Subcutaneous abdominal adipose tissue (tissue), 5 donors: Measurements from ENCODE around the gene ZNF488.
A peak's percentile ranks its signal among the peaks of the same experiment; 100 is the strongest.

Experiments
- H3K27ac ChIP-seq: one replicate; pipeline ENCODE4 v1.7.0; 2013; ENCODE audit warnings: low read depth, mild to moderate bottlenecking, inconsistent platforms, low read length, moderate library complexity
- H3K27me3 ChIP-seq, 5 donors: one replicate each; pipeline ENCODE4 v1.7.0; 2013; ENCODE audit warnings: low read length in 5 of 5, inconsistent platforms in 1 of 5; ENCODE audit not compliant: control insufficient read depth in 5 of 5, insufficient read depth in 4 of 5
- H3K36me3 ChIP-seq, 5 donors: one replicate each; pipeline ENCODE4 v1.7.0; 2013; ENCODE audit warnings: low read length in 5 of 5; ENCODE audit not compliant: control insufficient read depth in 5 of 5, insufficient read depth in 5 of 5
- H3K4me1 ChIP-seq, 5 donors: one replicate each; pipeline ENCODE4 v1.7.0; 2013; ENCODE audit warnings: low read length in 5 of 5, mild to moderate bottlenecking in 3 of 5, moderate library complexity in 1 of 5; ENCODE audit not compliant: control insufficient read depth in 5 of 5, insufficient read depth in 5 of 5
- H3K4me3 ChIP-seq, 5 donors: one replicate each; pipeline ENCODE4 v1.7.0; 2013; ENCODE audit warnings: low read length in 5 of 5, low read depth in 1 of 5
- H3K9ac ChIP-seq, 5 donors: one replicate each; pipeline ENCODE4 v1.7.0; 2013; ENCODE audit warnings: low read length in 5 of 5, mild to moderate bottlenecking in 4 of 5, moderate library complexity in 3 of 5
- H3K9me3 ChIP-seq, 5 donors: one replicate each; pipeline ENCODE4 v1.7.0; 2013; ENCODE audit warnings: low read length in 5 of 5; ENCODE audit not compliant: control insufficient read depth in 5 of 5
- donor health status: healthy.
- donor health status: healthy.
- donor health status: healthy.
- donor health status: healthy.
- donor health status: healthy.

ZNF488 gene

DNA sequence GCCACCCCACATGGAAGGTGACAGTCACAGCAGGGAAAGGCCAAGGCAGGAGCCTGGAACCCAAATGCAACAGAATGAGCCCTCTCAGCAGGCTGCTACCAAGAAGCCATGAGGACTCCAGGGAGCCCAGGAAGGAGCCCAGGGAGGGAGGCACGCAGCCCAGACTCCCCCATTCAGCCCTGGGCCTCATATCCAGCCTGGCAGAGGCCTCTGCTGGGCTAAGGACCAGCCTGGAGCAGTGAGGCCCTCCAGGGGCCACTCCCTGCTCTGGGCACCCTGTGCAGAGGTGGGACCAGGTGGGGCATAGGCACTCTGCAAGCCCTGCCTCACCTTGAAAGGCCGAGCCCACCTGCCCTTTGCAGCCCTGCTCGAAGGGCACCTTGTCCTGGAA lies 25.8 kb upstream of the ZNF488 start:
- H3K4me1 ChIP-seq: peaks cover 0 to 13% (median 4%) of the 10 kb centered on the region in 5 donors
- H3K36me3 ChIP-seq: no peaks in the 10 kb centered on the region
- no peaks in the 10 kb centered on the region for H3K27me3 ChIP-seq
- H3K9ac ChIP-seq: no peak overlapping the region
- no peaks in the 10 kb centered on the region for H3K9me3 ChIP-seq
- H3K27ac ChIP-seq: no peak overlapping the region
- no peak overlapping the region for H3K4me3 ChIP-seq

DNA sequence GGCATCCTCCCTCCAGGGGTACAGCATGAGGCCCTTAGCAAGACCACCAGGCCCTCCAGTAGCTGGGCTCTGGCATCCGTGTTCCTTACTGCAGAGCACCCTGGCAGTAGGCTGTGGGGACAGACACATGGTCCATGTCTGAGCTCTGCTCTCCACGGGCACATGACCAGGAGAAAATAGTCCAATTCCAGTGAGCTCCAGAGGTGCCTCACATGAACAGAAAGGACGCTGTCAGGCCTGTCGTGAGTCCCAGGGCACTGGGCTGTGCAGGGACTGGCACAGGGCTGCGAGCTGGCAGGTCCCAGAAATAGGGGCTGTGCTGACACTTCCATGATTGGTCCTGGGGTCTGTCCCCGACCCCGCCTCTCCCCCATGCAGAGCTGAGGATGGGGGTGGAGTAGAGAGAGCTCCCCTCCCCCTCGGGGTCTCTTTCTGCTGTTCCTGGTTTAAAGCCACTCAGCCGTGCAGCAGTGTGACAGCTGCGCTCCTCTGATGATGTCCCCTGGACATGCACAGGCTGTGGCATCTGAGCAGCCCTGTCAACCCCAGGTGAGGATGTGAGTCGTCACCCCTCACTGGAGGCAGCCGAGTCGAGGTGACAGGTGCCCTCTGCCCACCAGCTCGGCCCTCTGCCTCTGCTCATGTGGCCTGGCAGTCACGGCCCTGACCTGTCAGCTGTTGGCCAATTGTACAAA lies 25.2 kb upstream of the ZNF488 start:
- H3K9me3 ChIP-seq: no peaks in the 10 kb centered on the region
- no peak overlapping the region for H3K9ac ChIP-seq
- no peaks in the 10 kb centered on the region for H3K36me3 ChIP-seq
- H3K4me1 ChIP-seq: peaks cover 2 to 17% (median 6%) of the 10 kb centered on the region in 5 donors
- H3K27ac ChIP-seq: no peak overlapping the region
- no peak overlapping the region for H3K4me3 ChIP-seq
- H3K27me3 ChIP-seq: no peaks in the 10 kb centered on the region

DNA sequence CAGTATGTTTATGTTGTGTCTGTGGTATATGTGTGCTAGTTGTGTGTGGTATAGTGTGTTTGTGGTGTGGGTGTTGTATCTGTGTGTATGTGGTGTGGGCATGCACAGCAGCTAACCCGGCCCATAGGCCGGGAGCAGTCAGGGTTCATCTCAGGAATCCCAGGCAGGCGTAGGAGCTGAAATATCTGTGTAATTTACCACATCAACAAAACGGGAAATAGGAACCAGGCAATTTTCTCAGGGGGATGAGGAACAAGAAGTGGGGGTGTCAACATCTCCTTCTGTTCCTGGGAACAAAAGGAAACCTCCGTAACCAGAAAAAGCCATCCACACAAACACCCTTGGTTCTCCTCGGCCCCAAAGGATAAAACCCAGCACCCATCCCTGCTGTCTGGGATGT lies 24.5 kb upstream of the ZNF488 start:
- no peaks in the 10 kb centered on the region for H3K27me3 ChIP-seq
- no peaks in the 10 kb centered on the region for H3K36me3 ChIP-seq
- H3K27ac ChIP-seq: no peak overlapping the region
- H3K4me3 ChIP-seq: no peak overlapping the region
- H3K9me3 ChIP-seq: no peaks in the 10 kb centered on the region
- peaks cover 2 to 24% (median 13%) of the 10 kb centered on the region in 5 donors for H3K4me1 ChIP-seq
- H3K9ac ChIP-seq: no peak overlapping the region

DNA sequence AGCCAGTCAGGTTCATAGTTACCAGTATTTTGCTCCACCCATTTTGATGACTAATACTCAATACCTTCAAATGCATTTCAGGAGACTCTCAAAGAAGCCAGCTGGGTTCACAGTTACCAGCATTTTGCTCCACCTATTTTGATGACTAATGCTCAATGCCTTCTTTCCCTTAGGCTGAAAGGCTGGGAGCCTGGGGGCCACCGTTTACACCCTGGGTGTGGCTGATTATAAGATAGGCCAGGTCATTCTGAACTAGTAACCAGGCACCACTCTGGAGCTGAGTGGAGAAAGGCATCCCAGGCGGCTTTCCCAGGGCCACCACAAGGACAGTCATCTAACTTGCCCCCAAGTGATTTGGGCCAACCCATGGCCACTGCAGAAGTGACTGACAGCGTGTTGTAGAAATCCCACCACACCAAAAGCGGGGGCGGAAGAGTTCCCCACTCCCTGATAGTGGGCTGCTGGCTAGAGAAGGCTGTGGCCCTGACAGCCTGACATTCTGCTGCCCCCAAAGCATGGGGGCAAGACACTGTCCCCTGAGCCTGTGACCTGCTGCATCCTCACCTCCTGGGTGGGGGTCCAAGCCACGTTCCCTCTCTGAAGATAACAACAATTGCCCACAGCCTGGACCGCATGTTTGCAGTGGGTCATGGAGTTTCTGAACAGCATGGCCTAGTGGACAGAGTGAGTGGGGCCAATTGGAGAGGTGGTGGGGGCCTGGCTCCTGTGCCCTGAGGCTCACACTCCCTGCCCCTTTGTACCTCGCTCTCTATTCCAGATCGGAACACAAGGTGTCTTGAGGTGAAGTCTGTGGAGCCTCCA lies 23.0 kb upstream of the ZNF488 start:
- H3K36me3 ChIP-seq: no peaks in the 10 kb centered on the region
- H3K9me3 ChIP-seq: no peaks in the 10 kb centered on the region
- no peak overlapping the region for H3K27ac ChIP-seq
- no peak overlapping the region for H3K4me3 ChIP-seq
- H3K9ac ChIP-seq: no peak overlapping the region
- peaks cover 5 to 39% (median 28%) of the 10 kb centered on the region in 5 donors for H3K4me1 ChIP-seq
- H3K27me3 ChIP-seq: no peaks in the 10 kb centered on the region

DNA sequence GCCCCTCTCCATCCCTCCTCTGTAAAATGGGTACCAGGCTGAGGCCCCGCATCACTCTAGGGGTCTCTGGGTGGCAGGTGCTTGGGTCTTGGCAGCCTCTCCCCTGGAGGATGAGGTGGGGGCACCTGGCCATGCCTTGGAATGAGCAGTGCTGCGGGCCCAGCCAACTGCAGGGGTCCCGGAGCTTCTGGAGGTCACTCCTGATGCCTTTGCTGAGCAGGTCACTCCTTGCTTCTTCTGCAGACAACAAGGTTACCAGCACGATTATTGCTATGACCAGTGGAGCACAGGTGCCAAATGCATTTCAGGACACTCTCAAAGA lies 22.4 kb upstream of the ZNF488 start:
- no peaks in the 10 kb centered on the region for H3K27me3 ChIP-seq
- H3K36me3 ChIP-seq: no peaks in the 10 kb centered on the region
- H3K27ac ChIP-seq: no peak overlapping the region
- H3K9ac ChIP-seq: no peak overlapping the region
- no peak overlapping the region for H3K4me3 ChIP-seq
- no peaks in the 10 kb centered on the region for H3K9me3 ChIP-seq
- peaks cover 5 to 45% (median 34%) of the 10 kb centered on the region in 5 donors for H3K4me1 ChIP-seq

DNA sequence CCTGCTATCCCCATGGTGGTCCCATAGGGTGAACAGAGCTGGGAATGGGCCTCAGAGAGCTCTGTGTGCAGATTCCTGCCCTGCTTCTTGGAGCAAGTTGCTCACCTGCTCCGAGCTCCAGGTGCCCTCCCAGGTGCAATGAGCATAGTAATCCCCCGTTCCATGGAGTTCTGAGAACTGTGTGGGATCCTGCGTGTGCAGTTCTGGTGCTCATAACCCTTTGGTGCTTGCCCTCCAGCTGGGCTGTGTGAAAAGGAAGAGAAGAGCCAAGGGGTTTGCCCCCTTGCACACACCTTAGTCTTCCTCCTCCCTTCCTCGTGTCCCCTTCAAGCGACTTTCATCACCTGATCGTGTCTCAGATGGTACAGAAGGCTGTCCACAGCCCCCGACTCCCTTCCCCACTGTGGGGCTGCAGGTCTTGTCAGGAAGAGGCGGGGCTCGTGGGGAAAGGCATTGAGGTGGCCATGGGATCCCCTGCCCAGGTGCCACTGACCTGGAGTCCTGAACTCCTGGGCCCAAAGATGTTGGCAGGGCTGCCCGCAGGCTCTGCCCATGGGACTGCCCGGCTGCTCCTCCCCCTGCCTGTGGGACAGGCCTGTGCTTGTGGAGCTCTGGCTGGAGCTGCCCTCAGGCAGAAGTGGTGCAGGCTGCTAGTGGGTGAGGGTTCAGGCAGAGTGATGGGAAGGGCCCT lies 21.9 kb upstream of the ZNF488 start:
- Histone ChIP-seq H3K27me3 (no peaks in the 10 kb centered on the region), H3K4me3 (no peak overlapping the region), H3K9me3 (no peaks in the 10 kb centered on the region), H3K4me1 (peaks cover 5 to 45% (median 34%) of the 10 kb centered on the region in 5 donors), H3K27ac (no peak overlapping the region), H3K36me3 (no peaks in the 10 kb centered on the region), H3K9ac (no peak overlapping the region)

DNA sequence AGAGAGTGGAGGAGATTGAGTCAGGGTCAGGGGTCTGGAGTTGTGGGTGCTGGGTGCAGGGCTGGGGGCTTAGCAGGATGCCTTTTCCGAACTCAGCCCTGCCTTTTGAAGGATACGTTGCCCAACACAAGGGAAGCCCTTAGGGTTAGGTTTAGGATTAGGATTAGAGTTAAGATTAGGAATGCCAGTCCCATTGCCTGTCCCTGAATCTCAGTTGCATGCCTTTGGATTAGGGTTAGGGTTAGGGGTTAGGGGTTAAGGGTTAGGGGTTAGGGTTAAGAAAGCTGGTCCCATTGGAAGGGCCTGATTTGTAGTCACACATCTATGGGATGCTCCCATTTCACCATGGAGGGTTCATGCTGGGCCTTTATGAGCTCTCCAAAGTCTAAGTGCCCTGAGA lies 20.8 kb upstream of the ZNF488 start:
- no peak overlapping the region for H3K9ac ChIP-seq
- H3K27me3 ChIP-seq: no peaks in the 10 kb centered on the region
- H3K36me3 ChIP-seq: no peaks in the 10 kb centered on the region
- no peaks in the 10 kb centered on the region for H3K9me3 ChIP-seq
- no peak overlapping the region for H3K27ac ChIP-seq
- no peak overlapping the region for H3K4me3 ChIP-seq
- H3K4me1 ChIP-seq: peaks cover 5 to 53% (median 40%) of the 10 kb centered on the region in 5 donors

DNA sequence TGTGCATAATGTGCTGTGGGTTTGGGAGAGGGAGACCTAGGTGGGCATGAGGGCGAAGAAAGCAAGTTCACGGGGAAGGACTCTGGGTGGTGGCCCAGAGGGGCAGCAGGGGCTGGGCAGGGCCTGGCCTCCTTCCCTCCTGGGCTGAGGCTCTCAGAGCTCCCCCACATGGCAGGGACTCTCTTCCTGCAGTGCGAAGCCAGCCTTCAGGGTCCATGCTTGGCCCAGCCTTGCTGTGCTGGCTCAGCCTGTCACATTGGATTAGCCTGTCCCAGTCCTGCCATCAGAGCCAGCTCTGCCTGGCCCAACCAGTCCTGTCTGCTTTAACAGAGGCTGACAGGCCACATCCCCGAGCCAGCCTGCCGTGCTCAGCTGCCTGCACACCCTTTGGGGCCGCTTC lies 20.4 kb upstream of the ZNF488 start:
- no peaks in the 10 kb centered on the region for H3K36me3 ChIP-seq
- peaks cover 5 to 57% (median 41%) of the 10 kb centered on the region in 5 donors for H3K4me1 ChIP-seq
- H3K9me3 ChIP-seq: no peaks in the 10 kb centered on the region
- no peaks in the 10 kb centered on the region for H3K27me3 ChIP-seq
- no peak overlapping the region for H3K27ac ChIP-seq
- no peak overlapping the region for H3K4me3 ChIP-seq
- H3K9ac ChIP-seq: no peak overlapping the region

DNA sequence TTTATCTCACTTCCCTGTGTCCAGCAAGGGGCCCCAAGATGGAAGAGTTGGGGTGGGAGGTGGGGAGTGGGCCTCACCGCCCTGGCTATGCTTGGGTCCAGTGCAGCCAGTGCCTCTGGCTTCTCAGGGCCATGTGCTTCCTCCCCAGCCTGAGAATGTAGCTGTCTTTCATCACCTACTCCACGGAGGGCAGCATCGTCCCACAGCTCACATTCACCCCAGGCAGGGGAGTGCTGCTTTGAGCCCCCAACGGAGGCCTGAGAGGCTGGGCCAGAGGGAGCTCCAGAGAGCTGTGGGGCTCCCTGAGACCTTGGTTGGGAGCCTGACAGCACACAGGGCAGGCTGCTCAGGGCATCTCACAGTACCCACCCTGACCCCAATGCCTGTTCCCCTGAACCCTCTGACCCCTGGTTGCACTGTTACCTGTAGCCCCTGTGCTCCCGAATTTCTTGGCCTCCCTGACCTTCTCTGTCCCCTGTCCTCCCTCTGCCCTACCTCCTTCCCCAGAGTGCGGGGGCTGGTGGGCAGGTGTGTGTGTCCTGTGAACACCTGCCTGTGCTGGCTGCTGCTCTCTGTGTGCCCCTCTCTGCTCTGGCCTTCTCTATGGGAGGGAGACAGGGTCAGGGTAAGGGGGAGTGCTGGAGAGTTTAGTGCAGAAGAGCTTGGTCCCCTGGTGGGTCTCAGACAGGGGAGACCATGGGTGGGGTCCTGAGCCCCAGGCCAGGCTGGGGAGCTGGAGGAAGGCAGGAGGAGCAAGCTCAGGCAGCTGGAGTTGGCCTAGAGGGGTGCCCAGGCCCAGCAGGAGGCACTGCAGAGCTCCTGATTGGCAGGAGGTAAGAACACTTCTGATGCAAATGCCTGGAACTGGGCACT lies 19.6 kb upstream of the ZNF488 start:
- Histone ChIP-seq H3K27me3 (no peaks in the 10 kb centered on the region), H3K27ac (peak overlapping the region; percentile 76), H3K9ac (no peak overlapping the region), H3K36me3 (no peaks in the 10 kb centered on the region), H3K4me3 (peak overlapping the region in 1 of 5 donors; percentile 4), H3K9me3 (no peaks in the 10 kb centered on the region), H3K4me1 (peaks cover 5 to 65% (median 43%) of the 10 kb centered on the region in 5 donors)
